ENCODE data around the gene TM4SF20. TPM values are rescaled to one million over a fixed set of nuclear protein-coding genes. Genes with fewer than 3 reads are reported as not detected.
A peak's percentile ranks its signal among the peaks of the same experiment; 100 is the strongest.

Gene TM4SF20
- total and polyA plus RNA-seq, 12 donors: not detected

DNA sequence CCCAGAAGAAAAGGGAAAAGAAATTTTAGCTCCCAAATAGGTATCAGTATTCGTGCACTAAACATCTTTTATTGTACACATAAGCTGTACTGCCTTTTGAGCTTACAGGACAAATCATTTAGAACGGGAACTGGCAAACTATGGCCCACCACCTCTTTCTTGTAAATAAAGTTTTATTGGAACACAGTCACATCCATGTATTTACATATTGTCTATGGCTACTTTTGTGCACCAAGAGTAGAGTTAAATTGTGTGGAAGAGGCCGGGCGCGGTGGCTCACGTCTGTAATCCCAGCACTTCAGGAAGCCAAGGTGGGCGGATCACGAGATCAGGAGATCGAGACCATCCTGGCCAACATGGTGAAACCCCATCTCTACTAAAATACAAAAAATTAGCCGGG lies 5.7 kb downstream of the TM4SF20 start:
- 87 to 91% methylated on average over 10 of the region's 10 CpGs for WGBS, 2 donors

DNA sequence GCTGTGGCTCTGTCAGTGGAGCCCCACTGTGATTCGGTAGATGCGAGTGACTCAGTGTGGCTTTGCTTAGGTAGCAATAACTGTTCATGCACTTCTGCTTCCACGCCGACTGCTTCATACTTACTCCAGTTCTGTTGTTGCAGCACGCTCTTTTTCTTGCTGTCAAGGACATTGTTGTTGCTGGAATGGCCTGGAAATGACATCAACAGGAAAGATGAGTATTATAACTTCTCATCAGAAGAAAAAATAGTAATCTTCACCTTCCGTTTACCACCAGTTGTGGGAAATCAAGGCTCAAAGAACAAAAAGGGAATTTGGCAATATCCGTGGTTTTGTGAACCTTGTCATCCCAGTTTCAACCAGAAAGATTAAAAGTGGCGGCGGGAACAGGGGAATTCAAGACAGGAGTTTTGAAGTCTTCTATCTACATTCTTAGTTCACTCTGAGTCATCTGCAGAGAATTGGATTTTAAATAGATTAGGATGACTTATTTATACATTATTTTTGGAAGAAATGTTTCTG lies 8.3 kb downstream of the TM4SF20 start:
- no peaks in the 10 kb centered on the region for H3K9me3 ChIP-seq
- no peaks in the 10 kb centered on the region for H3K36me3 ChIP-seq
- ATAC-seq (peak in 5 of 8 donors; percentile 54 to 90 (median 82)), DNase-seq (peak in 1 of 2 donors; percentile 16)
- peak overlapping the region in 1 of 10 donors; percentile 91 for H3K27ac ChIP-seq
- peaks cover 0 to 10% (median 0%) of the 10 kb centered on the region in 7 donors for H3K27me3 ChIP-seq
- intact Hi-C loops (cut with DNase I): no loop called here
- H3K4me1 ChIP-seq: peaks cover 0 to 52% (median 0%) of the 10 kb centered on the region in 9 donors
- H3K4me3 ChIP-seq: no peak overlapping the region
- TF ChIP-seq CTCF (IDR thresholded peaks at IDR 0.05): no peak
- 61 to 77% methylated on average over 9 of the region's 9 CpGs for WGBS, 2 donors

More for the DNA sequence above, 5.7 kb downstream of the TM4SF20 start:
- H3K27me3 ChIP-seq: peaks cover 0 to 10% (median 4%) of the 10 kb centered on the region in 7 donors
- no peaks in the 10 kb centered on the region for H3K9me3 ChIP-seq
- H3K36me3 ChIP-seq: no peaks in the 10 kb centered on the region
- DNase-seq: no peak
- intact Hi-C loops (cut with DNase I): no loop called here
- H3K4me1 ChIP-seq: peaks cover 0 to 45% (median 0%) of the 10 kb centered on the region in 9 donors
- H3K4me3 ChIP-seq: no peak overlapping the region
- H3K27ac ChIP-seq: peak overlapping the region in 1 of 10 donors; percentile 8
- TF ChIP-seq CTCF (IDR thresholded peaks at IDR 0.05): no peak
- no peak for ATAC-seq

GRCh38 chr2:227370092-227370491 lies 9.0 kb downstream of the TM4SF20 start:
- no peak for DNase-seq
- Histone ChIP-seq H3K4me1 (peaks cover 0 to 57% (median 0%) of the 10 kb centered on the region in 9 donors), H3K4me3 (no peak overlapping the region), H3K27ac (peak overlapping the region in 2 of 10 donors; percentile 26 to 91), H3K27me3 (peaks cover 0 to 4% (median 0%) of the 10 kb centered on the region in 7 donors), H3K9me3 (no peaks in the 10 kb centered on the region), H3K36me3 (no peaks in the 10 kb centered on the region)
- intact Hi-C loops (cut with DNase I): no loop called here
- 85 to 90% methylated on average over 8 of the region's 8 CpGs for WGBS, 2 donors
- ATAC-seq: no peak
- TF ChIP-seq CTCF (IDR thresholded peaks at IDR 0.05): no peak

- DNase-seq (no peak), ATAC-seq (no peak)
- peak overlapping the region in 1 of 10 donors; percentile 91 for H3K27ac ChIP-seq
- H3K9me3 ChIP-seq: no peaks in the 10 kb centered on the region
- H3K36me3 ChIP-seq: no peaks in the 10 kb centered on the region
- intact Hi-C loops (cut with DNase I): no loop called here
- peaks cover 0 to 57% (median 0%) of the 10 kb centered on the region in 9 donors for H3K4me1 ChIP-seq
- H3K4me3 ChIP-seq: no peak overlapping the region
- H3K27me3 ChIP-seq: peaks cover 0 to 4% (median 0%) of the 10 kb centered on the region in 7 donors
- 87 to 93% methylated on average over 5 of the region's 5 CpGs for WGBS, 2 donors
- TF ChIP-seq CTCF (IDR thresholded peaks at IDR 0.05): no peak
Observed at GRCh38 chr2:227368574-227368973, 10.5 kb downstream of the TM4SF20 start.

Measured in heart right ventricle (tissue), 16 donors.